Measurements from ENCODE around the gene PLA2G6.
"Not testable (repeated sequence)": the region's sequence is repeated elsewhere in the genome, so short reads cannot be mapped to it uniquely, and the experiment has no call there.

PLA2G6 gene

GRCh38 chr22:38133331-38133730 is 48.3 kb downstream of the PLA2G6 start:
- no peak for DNase-seq (ENCODE audit: low spot score)

DNA sequence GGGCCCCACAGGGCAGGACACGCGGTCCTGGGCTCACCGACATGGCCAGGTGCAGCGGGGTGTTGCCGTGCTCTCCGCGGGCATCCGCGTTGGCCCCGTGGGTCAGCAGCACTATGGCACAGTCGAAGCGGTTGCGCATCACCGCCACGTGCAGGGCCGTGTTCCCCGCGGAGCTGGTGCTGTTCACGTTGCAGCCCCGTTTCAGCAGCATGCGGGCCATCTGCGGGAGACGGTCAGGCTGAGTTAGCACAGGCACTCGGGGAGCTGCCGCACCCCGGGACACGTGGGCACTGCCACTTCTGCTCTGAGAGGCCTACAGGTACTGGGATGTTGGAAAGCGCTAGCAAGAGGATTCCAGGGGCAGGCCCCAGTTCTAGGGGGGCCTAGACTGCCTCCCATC is 48.8 kb downstream of the PLA2G6 start:
- no peak for DNase-seq (ENCODE audit: low spot score)

GRCh38 chr22:38132136-38132535 is 49.5 kb downstream of the PLA2G6 start:
- no peak for DNase-seq (ENCODE audit: low spot score)

DNA sequence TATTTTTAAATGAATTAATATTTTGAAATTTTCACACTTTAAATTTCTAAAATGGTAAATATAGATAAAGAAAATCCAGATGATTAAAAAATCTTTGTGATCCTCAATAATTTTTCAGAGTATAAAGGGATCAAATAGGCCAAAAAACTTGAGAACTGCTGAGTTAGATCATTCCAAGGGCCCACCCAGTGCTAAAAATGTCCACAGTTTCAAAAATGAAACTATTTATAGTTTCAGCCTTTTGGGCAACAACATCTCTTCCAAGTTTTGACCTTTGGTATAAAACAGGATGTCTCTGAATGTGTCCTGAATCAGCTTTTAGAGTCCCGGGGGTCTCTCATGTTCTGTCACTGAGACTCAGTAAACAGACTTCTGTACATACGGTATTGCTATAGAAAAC is 50.2 kb downstream of the PLA2G6 start:
- no peak for DNase-seq (ENCODE audit: low spot score)

- no peak for DNase-seq (ENCODE audit: low spot score)
Measured at GRCh38 chr22:38129856-38130255, 51.8 kb downstream of the PLA2G6 start.

GRCh38 chr22:38129021-38129420 is 52.6 kb downstream of the PLA2G6 start:
- DNase-seq (ENCODE audit: low spot score) = no peak

DNA sequence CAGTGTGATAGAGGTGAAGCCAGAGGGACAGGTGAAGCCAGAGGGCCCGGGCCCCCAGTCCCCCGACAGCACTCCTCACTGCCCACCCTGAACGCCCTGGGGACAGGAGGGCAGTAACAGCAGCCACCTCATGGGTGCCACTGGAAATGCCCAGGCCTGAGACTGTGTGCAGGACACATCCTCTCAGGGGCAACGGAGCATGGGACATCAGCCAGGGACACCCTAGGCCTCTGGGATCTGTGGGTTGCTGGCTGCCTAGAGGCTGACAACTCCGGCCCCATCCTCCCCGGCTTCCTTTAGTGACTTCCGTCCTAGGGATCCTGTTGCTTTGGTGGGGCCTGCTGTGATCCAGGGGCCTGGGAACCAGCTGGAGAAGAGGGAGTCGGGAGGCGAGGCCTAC is 53.8 kb downstream of the PLA2G6 start:
- DNase-seq (ENCODE audit: low spot score) = no peak

DNA sequence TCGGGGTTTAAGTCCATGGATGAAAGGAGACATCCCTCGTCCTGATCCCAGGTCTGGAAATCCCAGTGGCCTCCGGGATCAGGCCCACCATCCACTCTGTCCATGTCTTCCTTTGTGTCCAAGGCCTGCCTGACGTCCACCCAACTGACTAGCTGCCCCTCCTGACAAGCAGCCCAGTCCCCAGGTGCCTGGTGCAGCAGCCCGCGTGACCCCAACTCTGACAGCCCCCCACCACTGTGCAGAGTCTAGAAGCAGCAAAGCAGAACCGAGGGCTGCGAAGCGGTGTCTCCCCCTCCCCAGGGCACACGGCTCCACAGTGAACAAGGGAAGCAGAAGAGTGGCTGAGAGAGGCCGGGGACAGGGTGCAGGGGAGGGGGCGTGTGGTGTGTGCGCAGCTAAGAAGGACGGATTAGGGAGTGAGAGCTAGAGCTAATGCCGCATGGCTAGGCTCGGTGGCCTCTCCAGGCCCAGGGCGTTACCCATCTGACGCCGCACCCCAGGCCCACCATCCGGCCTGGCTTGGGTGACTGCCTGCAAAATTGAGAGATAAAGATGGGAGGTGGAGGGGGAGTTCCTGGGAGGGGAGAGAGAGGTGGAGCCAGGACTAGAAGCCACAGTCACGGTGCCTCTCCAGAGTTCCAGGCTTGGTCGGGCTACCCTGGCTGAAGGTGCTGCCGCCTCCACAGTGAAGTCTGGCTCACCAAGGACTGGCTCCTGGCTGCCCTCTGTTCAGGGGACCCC is 54.5 kb downstream of the PLA2G6 start:
- DNase-seq (ENCODE audit: low spot score) = no peak

GRCh38 chr22:38125751-38126201 is 55.9 kb downstream of the PLA2G6 start:
- DNase-seq (ENCODE audit: low spot score) = no peak

DNA sequence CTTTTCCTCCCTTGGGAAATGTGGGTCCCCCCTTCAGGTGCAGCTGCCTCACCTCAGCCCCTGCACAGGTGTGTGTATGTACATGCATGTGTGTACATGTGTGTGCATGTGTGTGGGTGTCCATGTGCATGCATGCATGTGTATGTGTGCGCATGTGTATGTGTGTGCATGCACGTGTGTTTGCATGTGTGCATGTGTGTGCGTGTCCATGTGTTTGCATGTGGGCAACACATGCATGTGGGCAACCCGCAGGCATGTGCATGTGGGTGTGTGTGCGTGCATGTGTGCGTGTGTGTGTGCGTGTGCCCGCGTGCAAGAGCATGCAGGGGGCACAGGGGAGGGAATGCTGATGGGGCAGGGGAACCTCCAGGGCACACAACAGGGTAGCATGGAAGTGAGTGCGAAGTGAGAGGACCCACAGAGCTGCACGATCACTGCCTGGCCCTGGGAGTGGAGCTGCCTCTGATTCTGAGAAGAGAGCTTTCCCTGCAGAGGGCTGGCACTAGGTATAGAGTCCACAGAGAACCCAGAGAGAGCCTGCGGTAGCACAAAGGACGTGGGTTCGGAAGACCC is 56.5 kb downstream of the PLA2G6 start:
- DNase-seq (ENCODE audit: low spot score) = no peak

- DNase-seq (ENCODE audit: low spot score) = no peak
Measured at GRCh38 chr22:38124236-38124974, 57.2 kb downstream of the PLA2G6 start.

DNA sequence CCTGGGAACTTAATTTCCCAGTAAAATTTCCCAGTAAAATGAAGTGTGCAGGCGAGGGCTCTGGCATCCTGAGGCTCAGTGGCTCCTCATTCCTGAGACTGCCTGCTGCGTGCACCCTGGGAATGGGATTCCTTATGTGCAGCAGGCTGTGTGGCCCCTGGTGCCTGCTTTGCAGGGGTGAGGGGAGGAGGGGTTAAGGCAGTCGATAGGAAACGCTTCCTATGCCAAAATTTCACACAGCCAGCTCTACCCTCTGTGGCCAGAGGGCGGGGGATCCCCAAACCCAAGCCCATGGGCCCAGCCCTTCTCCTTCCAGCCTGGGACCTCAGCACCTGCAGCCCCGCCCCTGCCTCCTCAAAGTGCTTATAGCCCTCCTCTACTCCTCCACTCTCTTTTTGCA is 59.0 kb downstream of the PLA2G6 start:
- DNase-seq (ENCODE audit: low spot score) = no peak

GRCh38 chr22:38120359-38121110 is 61.1 kb downstream of the PLA2G6 start:
- no peak for DNase-seq (ENCODE audit: low spot score)

DNA sequence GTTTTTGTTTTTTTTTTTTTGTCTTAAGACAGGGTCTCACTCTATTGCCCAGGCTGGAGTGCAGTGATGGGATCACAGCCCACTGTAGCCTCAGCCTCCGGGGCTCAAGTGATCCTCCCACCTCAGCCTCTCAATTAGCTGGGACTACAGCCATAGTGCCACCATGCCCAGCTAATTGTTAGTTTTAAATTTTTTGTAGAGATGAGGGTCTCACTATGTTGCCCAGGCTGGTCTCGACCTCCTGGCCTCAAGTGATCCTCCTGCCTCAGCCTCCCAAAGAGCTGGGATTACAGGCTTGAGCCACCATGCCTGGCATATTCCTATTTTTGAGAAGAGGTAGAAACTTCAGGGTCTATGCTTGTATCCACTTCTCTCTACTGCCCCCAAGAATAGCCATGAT is 62.9 kb downstream of the PLA2G6 start:
- not testable (repeated sequence) for DNase-seq (ENCODE audit: low spot score)

DNA sequence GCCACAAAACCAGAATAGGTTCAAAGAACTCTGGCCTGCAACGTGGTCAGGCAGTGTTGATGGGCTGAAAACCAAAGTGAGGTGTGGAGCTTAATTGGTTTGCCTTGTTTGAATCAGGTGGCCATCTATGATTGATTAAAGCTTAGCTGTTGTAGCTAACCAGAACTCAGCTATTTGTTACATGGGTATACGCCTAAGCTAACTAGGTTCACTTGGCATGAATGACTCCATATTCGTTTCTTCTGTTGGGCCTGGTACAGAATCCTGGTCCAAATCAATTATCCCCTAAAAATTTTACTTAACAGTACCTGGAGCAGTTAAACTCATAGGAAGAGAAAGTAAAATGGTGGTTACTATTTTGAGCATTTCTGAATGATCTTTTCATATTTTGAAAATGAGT is 63.4 kb downstream of the PLA2G6 start:
- DNase-seq (ENCODE audit: low spot score) = no peak

DNA sequence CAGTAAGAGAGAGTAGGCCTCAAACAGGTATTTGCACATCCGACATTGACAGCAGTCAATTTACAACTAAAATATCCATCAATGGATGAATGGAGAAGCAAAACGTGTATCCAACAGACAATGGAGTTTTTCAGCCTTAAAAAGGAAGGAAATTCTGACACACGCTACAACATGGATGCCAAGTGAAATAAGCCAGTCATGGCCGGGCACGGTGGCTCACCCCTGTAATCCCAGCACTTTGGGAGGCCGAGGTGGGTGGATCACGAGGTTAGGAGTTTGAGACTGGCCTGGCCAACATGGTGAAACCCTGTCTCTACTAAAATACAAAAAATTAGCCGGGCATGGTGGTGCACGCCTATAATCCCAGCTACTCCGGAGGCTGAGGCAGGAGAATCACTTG is 64.1 kb downstream of the PLA2G6 start:
- DNase-seq (ENCODE audit: low spot score) = not testable (repeated sequence)

DNA sequence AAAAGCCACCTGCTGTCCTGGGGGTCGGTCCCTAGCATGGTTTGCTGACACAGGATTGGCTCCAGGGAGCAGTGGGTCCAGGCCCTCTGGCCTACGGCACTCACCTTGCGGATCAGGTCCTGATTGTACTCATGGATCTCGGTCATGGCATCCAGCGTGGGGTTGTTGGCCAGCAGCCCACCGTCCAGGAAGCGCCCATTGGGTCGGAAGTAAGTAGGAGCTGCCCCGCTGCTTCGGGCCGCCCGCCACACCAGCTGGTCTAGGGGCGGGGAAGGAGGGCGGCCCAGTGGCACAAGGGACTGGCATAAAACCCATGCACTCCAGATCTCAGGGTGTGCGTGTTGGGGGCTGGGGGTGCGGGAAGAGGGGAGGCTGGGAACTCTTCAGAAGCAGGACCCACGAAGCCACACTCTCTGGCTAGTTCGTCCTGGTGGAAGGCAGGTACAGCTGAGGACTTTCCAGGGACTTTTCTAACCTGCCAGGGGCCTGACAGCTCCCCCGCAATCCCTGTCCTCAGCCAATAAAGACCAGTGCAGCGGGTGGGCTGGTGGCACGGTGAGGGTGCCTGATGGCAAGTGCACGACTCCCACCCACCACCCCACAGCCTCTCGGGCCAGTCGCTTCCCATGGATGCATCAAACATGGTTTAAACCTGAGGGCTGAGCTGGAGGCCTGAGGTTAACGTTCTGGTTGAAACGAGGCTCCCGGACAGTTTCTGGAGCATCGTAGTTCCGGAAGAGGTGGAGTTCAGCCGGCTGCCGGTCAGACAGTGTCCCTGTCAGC is 66.0 kb downstream of the PLA2G6 start:
- DNase-seq (ENCODE audit: low spot score) = no peak

GRCh38 chr22:38114484-38115398 is 66.9 kb downstream of the PLA2G6 start:
- peak; percentile 87 for DNase-seq (ENCODE audit: low spot score)

GRCh38 chr22:38112381-38112780 is 69.2 kb downstream of the PLA2G6 start:
- DNase-seq (ENCODE audit: low spot score) = no peak

DNA sequence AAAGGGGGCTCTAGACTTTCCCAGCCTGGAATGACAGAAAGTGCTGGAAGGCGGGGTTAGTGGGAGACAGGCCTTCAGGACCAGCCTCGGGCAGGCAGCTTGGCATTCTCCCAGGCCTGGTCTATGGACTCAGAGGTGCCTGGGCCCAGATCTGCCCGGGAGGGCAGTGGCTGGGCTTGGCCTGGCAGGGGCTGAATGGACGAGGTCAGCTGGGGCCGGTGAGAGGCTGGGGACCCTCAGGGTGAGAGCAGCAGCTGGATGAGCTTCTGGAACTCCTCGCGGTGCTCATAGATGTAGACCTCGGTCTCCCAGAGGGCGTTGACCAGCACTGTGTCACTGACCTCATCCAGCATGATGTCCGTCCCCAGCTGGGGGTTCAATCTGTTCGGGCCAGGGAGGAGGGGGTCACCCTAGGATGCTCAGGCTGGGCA is 69.7 kb downstream of the PLA2G6 start:
- no peak for DNase-seq (ENCODE audit: low spot score)
